Lung (tissue), 12 donors: ENCODE data around the gene PARD6B. TPM values are rescaled to one million over a fixed set of nuclear protein-coding genes. Genes with fewer than 3 reads are reported as not detected.

Experiments used
- ATAC-seq: fragments of 200-7000 bp; cut with Tn5 transposase; one replicate; pipeline ENCODE4 v1.9.1; 2020; ENCODE audit warnings: moderate number of reproducible peaks; ENCODE audit not compliant: insufficient read depth, low FRiP score
- DNase-seq, 3 donors: peaks; one replicate each; pipeline ENCODE4 v3.0.0-alpha.2; 2013 to 2017
- H3K27ac ChIP-seq, 2 donors: one replicate each; pipeline ENCODE4 v1.5.1; 2013; ENCODE audit warnings: mild to moderate bottlenecking in 2 of 2, moderate library complexity in 2 of 2, control low read depth in 1 of 2, inconsistent platforms in 1 of 2, low read depth in 1 of 2, low read length in 1 of 2
- H3K27me3 ChIP-seq, 3 donors: one replicate each; pipeline ENCODE4 v1.5.1; 2013; ENCODE audit warnings: low read length in 2 of 3; ENCODE audit not compliant: control insufficient read depth in 3 of 3, insufficient read depth in 3 of 3
- H3K36me3 ChIP-seq, 4 donors: one replicate each; pipeline ENCODE4 v1.5.1; 2013; ENCODE audit warnings: low read length in 4 of 4, mild to moderate bottlenecking in 1 of 4, moderate library complexity in 1 of 4; ENCODE audit not compliant: control insufficient read depth in 4 of 4, insufficient read depth in 4 of 4
- H3K4me1 ChIP-seq, 5 donors: one replicate each; pipeline ENCODE4 v1.5.1; 2013; ENCODE audit warnings: low read length in 5 of 5, mild to moderate bottlenecking in 2 of 5, moderate library complexity in 1 of 5; ENCODE audit not compliant: control insufficient read depth in 5 of 5, insufficient read depth in 5 of 5
- H3K4me3 ChIP-seq: one replicate; pipeline ENCODE4 v1.5.1; 2013; ENCODE audit warnings: mild to moderate bottlenecking, control low read depth, moderate library complexity
- H3K9ac ChIP-seq, 2 donors: one replicate each; pipeline ENCODE4 v1.5.1; 2013; ENCODE audit warnings: low read length in 2 of 2, control low read depth in 1 of 2; ENCODE audit not compliant: insufficient read depth in 1 of 2
- H3K9me3 ChIP-seq, 4 donors: one replicate each; pipeline ENCODE4 v1.5.1; 2013; ENCODE audit warnings: low read length in 3 of 4, mild to moderate bottlenecking in 1 of 4, moderate library complexity in 1 of 4; ENCODE audit not compliant: control insufficient read depth in 4 of 4, insufficient read depth in 3 of 4
- WGBS, 2 donors: extraction: QIAGEN DNeasy Blood & Tissue Kit; methylation state at CpG; one replicate each; pipeline ENCODE4 v1.1.7; 2013; 5-methylcytosine and 5-hydroxymethylcytosine counted together
- polyA plus RNA-seq, 2 donors: library from polyadenylated mRNA; stranded (reverse); fragments of 200-250 nt; gene quantifications; one replicate each; pipeline ENCODE4 v1.2.1, GENCODE V29; 2013
- total RNA-seq, 2 donors: library from RNA; depleted of rRNA in 1 of 2; stranded (reverse); fragments of >200 nt in 1 of 2; gene quantifications; one replicate each; pipeline ENCODE4 v1.2.1, GENCODE V29; 2014 to 2021
- TF ChIP-seq, protein P1 (sequence below): IDR thresholded peaks from 2 replicates; pipeline ENCODE4 v1.5.1; 2012; ENCODE audit warnings: mild to moderate bottlenecking; ENCODE audit errors: control extremely low read depth, extremely low read depth
- donor health status: control.
- donor health status: control.
- donor health status: Bipolar disorder and iron deficiency.
- donor health status: healthy.
- donor health status: DM: yes; HTN: yes; CAD: no.

The PARD6B gene
- total and polyA plus RNA-seq, 4 donors: 2.0 to 41.8 (median 25.8) TPM

DNA sequence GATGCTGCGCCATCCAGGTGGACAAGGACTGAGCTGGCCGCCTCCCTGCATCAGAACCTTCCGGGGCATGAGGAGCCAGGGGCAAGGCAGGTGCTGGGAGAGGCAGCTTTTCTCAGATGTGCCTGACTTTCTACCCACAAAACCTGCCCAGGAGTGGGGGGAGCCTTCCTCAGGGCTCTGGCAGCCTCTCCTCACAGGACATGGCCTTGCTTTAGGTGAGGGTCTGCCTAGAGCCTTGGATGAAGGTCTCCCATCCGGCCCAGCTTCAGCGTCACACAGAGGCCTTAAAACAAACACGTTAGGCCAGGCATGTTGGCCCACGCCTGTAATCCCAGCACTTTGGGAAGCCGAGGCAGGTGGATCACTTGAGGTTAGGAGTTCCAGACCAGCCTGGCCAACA lies 70.9 kb downstream of the PARD6B start:
- TF ChIP-seq, protein P1, sequence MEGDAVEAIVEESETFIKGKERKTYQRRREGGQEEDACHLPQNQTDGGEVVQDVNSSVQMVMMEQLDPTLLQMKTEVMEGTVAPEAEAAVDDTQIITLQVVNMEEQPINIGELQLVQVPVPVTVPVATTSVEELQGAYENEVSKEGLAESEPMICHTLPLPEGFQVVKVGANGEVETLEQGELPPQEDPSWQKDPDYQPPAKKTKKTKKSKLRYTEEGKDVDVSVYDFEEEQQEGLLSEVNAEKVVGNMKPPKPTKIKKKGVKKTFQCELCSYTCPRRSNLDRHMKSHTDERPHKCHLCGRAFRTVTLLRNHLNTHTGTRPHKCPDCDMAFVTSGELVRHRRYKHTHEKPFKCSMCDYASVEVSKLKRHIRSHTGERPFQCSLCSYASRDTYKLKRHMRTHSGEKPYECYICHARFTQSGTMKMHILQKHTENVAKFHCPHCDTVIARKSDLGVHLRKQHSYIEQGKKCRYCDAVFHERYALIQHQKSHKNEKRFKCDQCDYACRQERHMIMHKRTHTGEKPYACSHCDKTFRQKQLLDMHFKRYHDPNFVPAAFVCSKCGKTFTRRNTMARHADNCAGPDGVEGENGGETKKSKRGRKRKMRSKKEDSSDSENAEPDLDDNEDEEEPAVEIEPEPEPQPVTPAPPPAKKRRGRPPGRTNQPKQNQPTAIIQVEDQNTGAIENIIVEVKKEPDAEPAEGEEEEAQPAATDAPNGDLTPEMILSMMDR: no peak
- Histone ChIP-seq H3K4me1 (peaks cover 0 to 10% (median 0%) of the 10 kb centered on the region in 5 donors), H3K4me3 (no peak overlapping the region), H3K36me3 (no peaks in the 10 kb centered on the region), H3K27ac (no peak overlapping the region), H3K27me3 (no peaks in the 10 kb centered on the region), H3K9ac (no peak overlapping the region), H3K9me3 (no peaks in the 10 kb centered on the region)
- DNase-seq: no peak
- 93 to 94% methylated on average over 8 of the region's 8 CpGs for WGBS, 2 donors
- ATAC-seq: no peak

DNA sequence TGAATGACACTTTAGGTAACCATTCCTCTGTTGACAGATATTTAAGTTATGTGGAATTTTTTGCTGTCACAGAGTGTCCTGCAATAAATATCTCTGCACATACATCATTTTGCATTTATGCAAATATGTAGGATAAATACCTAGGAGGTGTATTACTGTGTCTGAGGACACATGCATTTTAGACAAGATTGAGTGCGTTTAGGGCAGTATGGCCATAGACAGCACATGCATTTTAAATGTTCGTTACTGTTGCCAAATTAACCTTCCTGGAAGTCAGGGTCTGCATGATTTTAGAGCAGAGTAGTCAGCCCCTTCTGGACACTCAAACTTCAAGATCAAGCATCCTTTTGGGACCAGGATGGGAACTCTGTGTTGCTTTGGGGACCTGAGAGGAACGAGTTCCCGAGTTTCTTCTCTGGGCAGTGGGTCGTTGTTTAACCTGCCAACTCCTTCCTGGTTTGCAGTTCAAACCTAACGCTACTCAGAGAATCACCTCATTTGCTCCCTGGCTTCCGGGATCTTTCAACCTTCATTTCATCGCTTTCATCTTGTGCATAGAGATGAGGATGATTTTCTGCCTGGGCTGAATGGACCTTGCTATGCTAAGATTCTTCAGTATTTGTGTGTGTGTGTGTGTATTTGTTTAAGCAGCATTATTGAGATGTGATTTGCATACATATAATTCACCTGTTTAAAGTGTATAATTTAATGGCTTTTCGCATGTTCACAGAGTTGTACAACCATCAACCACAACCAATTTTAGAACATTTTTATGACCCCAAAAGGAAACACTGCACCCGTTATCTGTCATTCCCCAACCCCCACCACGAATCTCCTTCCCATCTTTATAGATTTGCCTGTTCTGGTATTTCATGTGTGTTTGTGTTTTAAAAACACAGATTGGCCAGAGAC lies 73.3 kb downstream of the PARD6B start:
- Histone ChIP-seq H3K27ac (no peak overlapping the region), H3K27me3 (no peaks in the 10 kb centered on the region), H3K9me3 (no peaks in the 10 kb centered on the region), H3K4me1 (peaks cover 0 to 5% (median 0%) of the 10 kb centered on the region in 5 donors), H3K9ac (no peak overlapping the region), H3K36me3 (no peaks in the 10 kb centered on the region), H3K4me3 (no peak overlapping the region)
- no peak for ATAC-seq
- 25 to 42% methylated on average over 11 of the region's 11 CpGs for WGBS, 2 donors
- DNase-seq: no peak
- TF ChIP-seq, protein P1: no peak

DNA sequence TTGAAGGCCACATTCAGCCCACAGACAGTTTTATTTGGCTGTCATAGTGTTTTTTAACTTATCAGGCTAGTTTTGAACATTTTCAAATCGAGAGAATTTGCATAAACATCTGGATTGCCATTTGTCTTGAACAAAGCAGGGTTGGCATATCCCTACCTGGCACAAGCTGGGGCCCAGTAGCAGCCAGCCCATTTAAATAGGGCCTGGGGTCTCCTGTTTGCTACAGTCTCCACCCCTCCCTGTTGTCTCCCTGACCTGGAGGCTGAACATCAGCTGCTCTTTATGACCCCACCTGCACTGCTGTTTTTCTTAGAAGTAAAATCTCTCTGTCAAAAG lies 73.9 kb downstream of the PARD6B start:
- WGBS, 2 donors: 35 to 59% methylated on average over 1 of the region's 1 CpG
- ATAC-seq: no peak

More for the DNA sequence above, 73.9 kb downstream of the PARD6B start:
- no peak for DNase-seq
- Histone ChIP-seq H3K36me3 (no peaks in the 10 kb centered on the region), H3K9ac (no peak overlapping the region), H3K27me3 (no peaks in the 10 kb centered on the region), H3K4me3 (no peak overlapping the region), H3K9me3 (peaks cover 0 to 2% (median 0%) of the 10 kb centered on the region in 4 donors), H3K4me1 (no peaks in the 10 kb centered on the region), H3K27ac (no peak overlapping the region)
- TF ChIP-seq, protein P1: no peak
